Astrocyte (in vitro differentiated cells and primary cell): Measurements from ENCODE around the gene HSPBP1. TPM values are rescaled to one million over a fixed set of nuclear protein-coding genes. Genes with fewer than 3 reads are reported as not detected.

ENCODE experiments used
- DNase-seq: peaks from one replicate; pipeline ENCODE4 v3.0.0-alpha.2; 2010; ENCODE audit warnings: low read depth
- FAIRE-seq: peaks from 2 replicates; lab custom pipeline; 2011; peaks lifted over from hg19 to GRCh38; lab: Jason Lieb, UNC
- H2AFZ ChIP-seq: 2 replicates; pipeline ENCODE4 v1.6.0; 2012; ENCODE audit warnings: low read depth, low read length, inconsistent platforms
- H3K27ac ChIP-seq: 2 replicates; pipeline ENCODE4 v1.5.1; 2011; ENCODE audit warnings: low read depth, low read length, inconsistent platforms
- H3K27me3 ChIP-seq: 2 replicates; pipeline ENCODE4 v1.6.0; 2011; ENCODE audit warnings: low read length, inconsistent platforms; ENCODE audit not compliant: insufficient read depth
- H3K36me3 ChIP-seq: 2 replicates; pipeline ENCODE4 v1.5.1; 2011; ENCODE audit warnings: low read length, inconsistent platforms; ENCODE audit not compliant: insufficient read depth
- H3K4me1 ChIP-seq: 2 replicates; pipeline ENCODE4 v1.5.1; 2011; ENCODE audit warnings: low read length, inconsistent platforms; ENCODE audit not compliant: insufficient read depth
- H3K4me2 ChIP-seq: 2 replicates; pipeline ENCODE4 v1.6.0; 2012; ENCODE audit warnings: low read length, inconsistent platforms
- H3K4me3 ChIP-seq: 2 replicates; pipeline ENCODE4 v1.5.1; 2011; ENCODE audit warnings: low read depth, mild to moderate bottlenecking, low read length, inconsistent platforms; ENCODE audit not compliant: insufficient read depth
- H3K79me2 ChIP-seq: 2 replicates; pipeline ENCODE4 v1.6.0; 2012; ENCODE audit warnings: mild to moderate bottlenecking, low read length, inconsistent platforms; ENCODE audit not compliant: insufficient read depth
- H3K9ac ChIP-seq: 2 replicates; pipeline ENCODE4 v1.6.0; 2012; ENCODE audit warnings: mild to moderate bottlenecking, low read length, inconsistent platforms
- H3K9me3 ChIP-seq: 2 replicates; pipeline ENCODE4 v1.5.1; 2012; ENCODE audit warnings: low read depth, mild to moderate bottlenecking, low read length, inconsistent platforms; ENCODE audit not compliant: insufficient read depth
- H4K20me1 ChIP-seq: 2 replicates; pipeline ENCODE4 v1.6.0; 2012; ENCODE audit warnings: low read length, inconsistent platforms; ENCODE audit not compliant: insufficient read depth
- H3K27ac Mint-ChIP-seq: one replicate; pipeline ENCODE4 v1.8.0; 2021; ENCODE audit warnings: mild to moderate bottlenecking, mixed read lengths; ENCODE audit not compliant: unreplicated experiment
- H3K27me3 Mint-ChIP-seq: one replicate; pipeline ENCODE4 v1.8.0; 2021; ENCODE audit warnings: low read depth, mixed read lengths; ENCODE audit not compliant: unreplicated experiment
- H3K36me3 Mint-ChIP-seq: one replicate; pipeline ENCODE4 v1.8.0; 2021; ENCODE audit warnings: low read depth, mixed read lengths; ENCODE audit not compliant: unreplicated experiment
- H3K4me1 Mint-ChIP-seq: one replicate; pipeline ENCODE4 v1.8.0; 2021; ENCODE audit warnings: low read depth, mixed read lengths; ENCODE audit not compliant: unreplicated experiment
- H3K4me3 Mint-ChIP-seq: one replicate; pipeline ENCODE4 v1.8.0; 2021; ENCODE audit warnings: mild to moderate bottlenecking, moderate library complexity, mixed read lengths; ENCODE audit not compliant: unreplicated experiment
- H3K9me3 Mint-ChIP-seq: one replicate; pipeline ENCODE4 v1.8.0; 2021; ENCODE audit warnings: mild to moderate bottlenecking, mixed read lengths; ENCODE audit not compliant: unreplicated experiment
- EZH2 ChIP-seq: IDR thresholded peaks from 2 replicates; pipeline ENCODE4 v1.6.1; 2012; ENCODE audit warnings: mild to moderate bottlenecking, low read length, inconsistent platforms; ENCODE audit not compliant: insufficient read depth
- total RNA-seq: library from RNA; stranded (reverse); gene quantifications from 2 replicates; pipeline ENCODE4 v1.2.1, GENCODE V29; 2021
- TF ChIP-seq, protein P1 (sequence below): IDR thresholded peaks from 2 replicates; pipeline ENCODE4 v1.5.1; 2011; ENCODE audit warnings: low read depth, mild to moderate bottlenecking, inconsistent platforms, low read length, moderate library complexity; ENCODE audit not compliant: insufficient read depth

Gene HSPBP1
- total RNA-seq, 1 donor from 2014 or later = 34.8 TPM

DNA sequence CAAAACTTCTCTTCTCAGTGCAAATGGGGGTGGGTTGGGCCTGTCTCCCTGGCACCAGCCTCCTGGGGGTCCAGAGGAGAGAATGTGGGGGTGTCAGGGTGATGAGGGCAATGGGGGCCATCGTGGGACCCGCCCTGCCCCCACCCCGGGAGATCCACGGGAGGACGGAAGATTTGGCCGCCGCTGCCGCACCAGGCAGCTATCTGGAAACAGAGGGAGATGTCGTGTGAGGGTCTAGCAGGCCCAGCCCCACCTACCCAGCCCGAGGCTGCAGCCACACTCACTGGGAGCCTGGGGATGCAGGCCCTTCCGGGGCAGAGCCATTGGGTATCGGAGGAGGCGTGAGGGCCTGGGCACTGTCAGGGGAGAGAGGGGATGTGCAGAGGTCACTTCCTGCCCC, 49.6 kb downstream of the HSPBP1 start:
- Histone ChIP-seq H4K20me1 (peaks cover 49% of the 10 kb centered on the region), H3K4me2 (no peak overlapping the region), H3K4me1 (no peaks in the 10 kb centered on the region), H3K27me3 (no peaks in the 10 kb centered on the region), H3K4me3 (no peak overlapping the region), H3K79me2 (no peaks in the 10 kb centered on the region), H3K36me3 (peaks cover 11% of the 10 kb centered on the region), H3K9me3 (no peaks in the 10 kb centered on the region), H3K27ac (no peak overlapping the region), H3K9ac (no peak overlapping the region), H2AFZ (no peak overlapping the region)
- Mint-ChIP-seq H3K4me3 (no peak overlapping the region), H3K27me3 (no peaks in the 10 kb centered on the region), H3K36me3 (peaks cover 28% of the 10 kb centered on the region), H3K9me3 (no peaks in the 10 kb centered on the region), H3K27ac (no peak overlapping the region), H3K4me1 (no peaks in the 10 kb centered on the region)
- DNase-seq (no peak), FAIRE-seq (no peak)
- no peak for TF ChIP-seq EZH2
- TF ChIP-seq, protein P1, sequence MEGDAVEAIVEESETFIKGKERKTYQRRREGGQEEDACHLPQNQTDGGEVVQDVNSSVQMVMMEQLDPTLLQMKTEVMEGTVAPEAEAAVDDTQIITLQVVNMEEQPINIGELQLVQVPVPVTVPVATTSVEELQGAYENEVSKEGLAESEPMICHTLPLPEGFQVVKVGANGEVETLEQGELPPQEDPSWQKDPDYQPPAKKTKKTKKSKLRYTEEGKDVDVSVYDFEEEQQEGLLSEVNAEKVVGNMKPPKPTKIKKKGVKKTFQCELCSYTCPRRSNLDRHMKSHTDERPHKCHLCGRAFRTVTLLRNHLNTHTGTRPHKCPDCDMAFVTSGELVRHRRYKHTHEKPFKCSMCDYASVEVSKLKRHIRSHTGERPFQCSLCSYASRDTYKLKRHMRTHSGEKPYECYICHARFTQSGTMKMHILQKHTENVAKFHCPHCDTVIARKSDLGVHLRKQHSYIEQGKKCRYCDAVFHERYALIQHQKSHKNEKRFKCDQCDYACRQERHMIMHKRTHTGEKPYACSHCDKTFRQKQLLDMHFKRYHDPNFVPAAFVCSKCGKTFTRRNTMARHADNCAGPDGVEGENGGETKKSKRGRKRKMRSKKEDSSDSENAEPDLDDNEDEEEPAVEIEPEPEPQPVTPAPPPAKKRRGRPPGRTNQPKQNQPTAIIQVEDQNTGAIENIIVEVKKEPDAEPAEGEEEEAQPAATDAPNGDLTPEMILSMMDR = no peak

DNA sequence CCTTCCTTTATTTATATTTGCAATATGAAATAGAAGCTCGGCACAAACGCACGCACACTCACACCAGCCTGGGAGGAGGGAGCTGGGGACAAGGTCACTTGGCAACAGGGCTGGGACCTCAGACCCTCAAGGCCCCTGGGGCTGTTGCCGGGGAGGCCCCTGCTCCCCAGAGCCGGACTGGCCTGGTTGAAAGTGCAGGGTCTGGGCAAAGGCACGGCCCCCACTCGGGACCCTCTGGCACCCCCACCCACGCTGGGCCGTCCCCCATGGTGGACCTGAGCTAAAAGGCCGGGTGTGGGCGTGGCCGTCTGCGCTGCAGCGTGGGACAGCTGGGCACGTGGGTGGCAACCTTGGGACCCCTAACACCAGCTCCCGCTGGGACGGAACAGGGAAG, 50.1 kb downstream of the HSPBP1 start:
- Mint-ChIP-seq H3K27me3 (no peaks in the 10 kb centered on the region), H3K27ac (no peak overlapping the region), H3K36me3 (peaks cover 24% of the 10 kb centered on the region), H3K4me3 (no peak overlapping the region), H3K4me1 (no peaks in the 10 kb centered on the region), H3K9me3 (no peaks in the 10 kb centered on the region)
- Histone ChIP-seq H3K4me3 (no peak overlapping the region), H4K20me1 (peaks cover 48% of the 10 kb centered on the region), H3K27me3 (no peaks in the 10 kb centered on the region), H3K79me2 (no peaks in the 10 kb centered on the region), H3K9me3 (no peaks in the 10 kb centered on the region), H3K27ac (no peak overlapping the region), H2AFZ (no peak overlapping the region), H3K36me3 (peaks cover 11% of the 10 kb centered on the region), H3K9ac (no peak overlapping the region), H3K4me1 (no peaks in the 10 kb centered on the region), H3K4me2 (no peak overlapping the region)
- TF ChIP-seq, protein P1 = no peak
- no peak for TF ChIP-seq EZH2
- DNase-seq (no peak), FAIRE-seq (no peak)

DNA sequence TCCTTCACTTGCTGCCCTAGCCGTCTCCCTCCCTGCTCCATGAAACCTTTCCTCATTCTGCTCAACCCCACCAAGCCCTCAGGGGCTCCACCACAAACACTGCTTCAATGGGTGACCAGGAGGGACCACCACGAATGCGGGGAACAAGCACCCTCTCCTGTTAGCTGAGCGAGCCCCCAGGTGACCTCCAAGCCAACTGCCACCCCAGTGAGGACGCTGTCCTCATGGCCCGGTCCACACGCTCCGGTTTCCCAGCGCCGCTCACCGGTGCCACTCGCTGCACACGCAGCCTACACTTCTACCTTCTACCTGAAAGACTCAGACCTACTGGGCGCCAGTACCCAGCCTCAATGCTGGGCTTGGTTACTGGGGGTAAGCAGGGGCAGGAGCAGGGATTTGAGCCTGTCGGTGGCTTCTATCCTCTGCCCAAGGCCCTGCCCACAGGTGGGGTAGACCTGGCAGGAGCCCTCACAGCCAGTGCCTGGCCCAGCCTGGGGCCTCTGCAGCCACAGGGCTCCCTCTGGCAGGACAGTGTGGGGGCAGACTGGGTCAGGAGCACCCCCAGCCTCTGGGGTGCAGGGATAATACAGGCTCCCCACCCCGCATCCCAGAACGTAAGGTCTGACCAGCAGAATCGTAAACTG, 50.6 kb downstream of the HSPBP1 start:
- H2AFZ ChIP-seq = no peak overlapping the region
- DNase-seq = no peak
- Mint-ChIP-seq H3K4me3 (no peak overlapping the region), H3K27ac (no peak overlapping the region), H3K36me3 (peaks cover 20% of the 10 kb centered on the region), H3K4me1 (no peaks in the 10 kb centered on the region), H3K9me3 (no peaks in the 10 kb centered on the region), H3K27me3 (no peaks in the 10 kb centered on the region)
- no peaks in the 10 kb centered on the region for H3K4me1 ChIP-seq
- H3K27me3 ChIP-seq = no peaks in the 10 kb centered on the region
- H3K36me3 ChIP-seq = peaks cover 6% of the 10 kb centered on the region
- H4K20me1 ChIP-seq = peaks cover 44% of the 10 kb centered on the region
- no peak for FAIRE-seq
- H3K9ac ChIP-seq = no peak overlapping the region
- H3K79me2 ChIP-seq = no peaks in the 10 kb centered on the region
- no peaks in the 10 kb centered on the region for H3K9me3 ChIP-seq
- H3K27ac ChIP-seq = no peak overlapping the region
- H3K4me2 ChIP-seq = no peak overlapping the region
- TF ChIP-seq, protein P1 = no peak
- TF ChIP-seq EZH2 = no peak
- H3K4me3 ChIP-seq = no peak overlapping the region
